Endothelial cell of umbilical vein (primary cell): ENCODE results near the gene S100A13. TPM values are rescaled to one million over a fixed set of nuclear protein-coding genes. Genes with fewer than 3 reads are reported as not detected.

Source experiments
- BruUV-seq: library from RNA; stranded (reverse); fragments of 400-500 nt; replicated peaks from 2 replicates; lab custom pipeline; 2021; lab: Mats Ljungman, UMichigan
- CTCF ChIA-PET: fragments of 300-600, 350-600 bp; sonication (Branson Sonifier 250); formaldehyde crosslinking; loops from one replicate; lab custom pipeline; 2021; ENCODE audit warnings: antibody characterized with exemption, inconsistent platforms; lab: Charles Lee
- POLR2A ChIA-PET: fragments of 300-600, 350-600 bp; sonication (Branson Sonifier 250); formaldehyde crosslinking; loops from one replicate; lab custom pipeline; 2021; ENCODE audit warnings: antibody characterized with exemption, inconsistent platforms; lab: Charles Lee
- DNase-seq: peaks from one replicate; pipeline ENCODE4 v3.0.0-alpha.2; 2011; ENCODE audit warnings: low read depth, low spot score
- FAIRE-seq: peaks from 2 replicates; lab custom pipeline; 2011; peaks lifted over from hg19 to GRCh38; lab: Jason Lieb, UNC
- H2AFZ ChIP-seq: 2 replicates; pipeline ENCODE4 v1.6.0; 2012; ENCODE audit warnings: low read depth, low read length, control low read depth, inconsistent platforms
- H3K27ac ChIP-seq: 2 replicates; pipeline ENCODE4 v1.5.1; 2011; ENCODE audit warnings: low read depth, mild to moderate bottlenecking, control low read depth, low read length, moderate library complexity; ENCODE audit not compliant: insufficient read depth
- H3K27me3 ChIP-seq, 2 experiments: 2 replicates each; pipeline versions ENCODE4 v1.6.0 to v1.6.1; 2011; ENCODE audit warnings: low read length in 2 of 2, mixed read lengths in 1 of 2; ENCODE audit not compliant: control insufficient read depth in 2 of 2, insufficient read depth in 2 of 2
- H3K36me3 ChIP-seq, 2 experiments: 2 replicates in 1 of 2; 3 replicates in 1 of 2; pipeline ENCODE4 v1.5.1; 2011; ENCODE audit warnings: low read length in 2 of 2, mild to moderate bottlenecking in 1 of 2, moderate library complexity in 1 of 2; ENCODE audit not compliant: control insufficient read depth in 2 of 2, insufficient read depth in 2 of 2; ENCODE audit errors: extremely low read depth in 1 of 2
- H3K4me1 ChIP-seq: 3 replicates; pipeline ENCODE4 v1.5.1; 2011; ENCODE audit warnings: mild to moderate bottlenecking, low read length; ENCODE audit not compliant: control insufficient read depth, insufficient read depth; ENCODE audit errors: extremely low read depth
- H3K4me2 ChIP-seq: 2 replicates; pipeline ENCODE4 v1.6.1; 2011; ENCODE audit warnings: low read length, control low read depth, mixed read lengths; ENCODE audit not compliant: insufficient read depth
- H3K4me3 ChIP-seq, 3 experiments: fragments of 200-600 bp in 1 of 3; sonication (generic), shearing (Covaris generic) in 1 of 3; replicated peaks in 1 of 3; 2 replicates each; pipeline ENCODE4 v1.5.1; 2011 to 2016; ENCODE audit warnings: control low read depth in 3 of 3, low read length in 3 of 3, mild to moderate bottlenecking in 2 of 3, inconsistent platforms in 1 of 3, low read depth in 1 of 3, moderate library complexity in 1 of 3; ENCODE audit not compliant: insufficient read depth in 1 of 3
- H3K79me2 ChIP-seq: 2 replicates; pipeline ENCODE4 v1.6.0; 2012; ENCODE audit warnings: low read length, inconsistent platforms; ENCODE audit not compliant: control insufficient read depth, insufficient read depth
- H3K9ac ChIP-seq: replicated peaks from 2 replicates; pipeline ENCODE3; 2011; ENCODE audit warnings: low read length, control low read depth; ENCODE audit not compliant: insufficient read depth; ENCODE audit errors: extremely low read depth
- H3K9me1 ChIP-seq: replicated peaks from 3 replicates; pipeline ENCODE4 v1.6.0; 2011; ENCODE audit warnings: mild to moderate bottlenecking, low read length; ENCODE audit not compliant: control insufficient read depth, insufficient read depth; ENCODE audit errors: extremely low read depth
- H3K9me3 ChIP-seq: replicated peaks from 2 replicates; pipeline ENCODE4 v1.5.1; 2012; ENCODE audit warnings: low read length, inconsistent platforms; ENCODE audit not compliant: control insufficient read depth, insufficient read depth
- H4K20me1 ChIP-seq: replicated peaks from 2 replicates; pipeline ENCODE3; 2011; ENCODE audit warnings: mild to moderate bottlenecking, low read length; ENCODE audit not compliant: control insufficient read depth, insufficient read depth; ENCODE audit errors: extremely low read depth
- CTCF ChIP-seq, 2 donors: IDR thresholded peaks; 1 replicate in 1 of 2; 2 replicates in 1 of 2; pipeline ENCODE4 v1.5.1; 2011; ENCODE audit warnings: low read length in 2 of 2, mild to moderate bottlenecking in 2 of 2, moderate library complexity in 2 of 2, control low read depth in 1 of 2, inconsistent platforms in 1 of 2, low read depth in 1 of 2; ENCODE audit not compliant: insufficient read depth in 1 of 2; ENCODE audit errors: extremely low read depth in 1 of 2
- EZH2 ChIP-seq: IDR thresholded peaks from 2 replicates; pipeline ENCODE4 v1.6.1; 2012; ENCODE audit warnings: borderline replicate concordance, low read depth, mild to moderate bottlenecking, moderate library complexity, low read length, inconsistent platforms; ENCODE audit not compliant: severe bottlenecking
- FOS ChIP-seq: IDR thresholded peaks from 2 replicates; pipeline ENCODE4 v1.6.1; 2011; ENCODE audit warnings: mild to moderate bottlenecking, low read length, moderate library complexity, borderline replicate concordance; ENCODE audit not compliant: insufficient read depth
- JUN ChIP-seq: IDR thresholded peaks from 2 replicates; pipeline ENCODE4 v1.6.1; 2011; ENCODE audit warnings: borderline replicate concordance, low read depth; ENCODE audit not compliant: insufficient read length, insufficient read depth
- MYC ChIP-seq: IDR thresholded peaks from one replicate; pipeline ENCODE4 v1.6.1; 2011; ENCODE audit warnings: mild to moderate bottlenecking, low read depth, low read length
- POLR2A ChIP-seq: IDR thresholded peaks from 2 replicates; pipeline ENCODE4 v1.6.1; 2012; ENCODE audit warnings: low read depth, mild to moderate bottlenecking, control low read depth, low read length
- POLR2AphosphoS5 ChIP-seq: IDR thresholded peaks from 2 replicates; pipeline ENCODE4 v1.6.1; 2012; ENCODE audit warnings: low read depth, mild to moderate bottlenecking, control low read depth, low read length, moderate library complexity; ENCODE audit not compliant: insufficient read depth
- dilution Hi-C: fragments of 300-500 bp; cut with MboI; formaldehyde crosslinking; loops from one replicate; pipeline ENCODE4 v1.15.0; 2019; ENCODE audit warnings: low sequenced_read_pairs; ENCODE audit not compliant: extremely low pct_ligation_motif_present
- intact Hi-C: fragments of 100-400 bp; cut with micrococcal nuclease; formaldehyde crosslinking; loops from one replicate; pipeline ENCODE4 v1.10.0; 2022
- polyA plus RNA-seq, 4 experiments: library from polyadenylated mRNA; depleted of rRNA in 3 of 4; stranded (reverse) in 3 of 4; unstranded in 1 of 4; fragments of >200 nt; gene quantifications; 2 replicates each; pipeline versions ENCODE4 v1.2.1 to v1.2.3, GENCODE V29; 2011 to 2012; ENCODE audit warnings: missing spikeins in 1 of 4
- total RNA-seq: library from RNA; stranded (reverse); gene quantifications from 2 replicates; pipeline ENCODE4 v1.2.3, GENCODE V29; 2021

The S100A13 gene
- total and polyA plus RNA-seq, 2 donors (not counting 3 experiments of a cell fraction or from before 2014, with no cell fraction given) = 155 to 360 TPM

- dilution Hi-C loops = no loop called here
- Histone ChIP-seq H3K9ac (no peak overlapping the region), H3K27me3 (no peaks in the 10 kb centered on the region), H3K79me2 (peaks cover 4% of the 10 kb centered on the region), H3K9me3 (no peaks in the 10 kb centered on the region), H2AFZ (no peak overlapping the region), H3K9me1 (no peaks in the 10 kb centered on the region), H4K20me1 (no peaks in the 10 kb centered on the region), H3K36me3 (peaks cover 0 to 6% of the 10 kb centered on the region in 2 experiments), H3K4me1 (no peaks in the 10 kb centered on the region), H3K4me3 (no peak overlapping the region), H3K27ac (no peak overlapping the region), H3K4me2 (no peak overlapping the region)
- intact Hi-C loops = no loop called here
- POLR2A ChIA-PET = interaction anchor here (0.5 to 4.9 kb wide), 4 partner anchors 9 to 45 kb away, joined by 3 to 27 read pairs (median 4); partner anchors contain the start of gene S100A13
- peak; percentile 57 for DNase-seq
- TF ChIP-seq CTCF (IDR thresholded peaks at IDR 0.05; ENCODE audit: extremely low read depth in 1 of 2, insufficient read depth in 1 of 2, low read depth in 1 of 2, low read length in 2 of 2) (peak; percentile 65 to 75), FOS (no peak), MYC (peak; percentile 57), POLR2AphosphoS5 (no peak), POLR2A (peak; percentile 55), JUN (no peak), EZH2 (no peak)
- CTCF ChIA-PET = interaction anchor here (0.5 to 6.0 kb wide), 14 partner anchors 10 to 107 kb away, joined by 3 to 121 read pairs (median 6); partner anchors contain the start of genes CHTOP, S100A1, S100A13 and S100A6
- peak; percentile 79 for FAIRE-seq
- BruUV-seq = no TSS peak
Observed at GRCh38 chr1:153617663-153618062, 9.6 kb downstream of the S100A13 start.
